Daoy (cell line): ENCODE measurements around the gene THEMIS. TPM values are rescaled to one million over a fixed set of nuclear protein-coding genes. Genes with fewer than 3 reads are reported as not detected.
"Not testable (repeated sequence)": the region's sequence is repeated elsewhere in the genome, so short reads cannot be mapped to it uniquely, and the experiment has no call there.

ENCODE experiments used
- DNase-seq: peaks from one replicate; pipeline ENCODE4 v3.0.0-alpha.2; 2015; ENCODE audit warnings: low read depth
- total RNA-seq: library from RNA; depleted of rRNA; stranded (reverse); fragments of >200 nt; shearing (Covaris generic); gene quantifications from 2 replicates; pipeline ENCODE4 v1.2.3, GENCODE V29; 2014

Gene THEMIS
- total RNA-seq, 1 experiment from 2014 or later: not detected

DNA sequence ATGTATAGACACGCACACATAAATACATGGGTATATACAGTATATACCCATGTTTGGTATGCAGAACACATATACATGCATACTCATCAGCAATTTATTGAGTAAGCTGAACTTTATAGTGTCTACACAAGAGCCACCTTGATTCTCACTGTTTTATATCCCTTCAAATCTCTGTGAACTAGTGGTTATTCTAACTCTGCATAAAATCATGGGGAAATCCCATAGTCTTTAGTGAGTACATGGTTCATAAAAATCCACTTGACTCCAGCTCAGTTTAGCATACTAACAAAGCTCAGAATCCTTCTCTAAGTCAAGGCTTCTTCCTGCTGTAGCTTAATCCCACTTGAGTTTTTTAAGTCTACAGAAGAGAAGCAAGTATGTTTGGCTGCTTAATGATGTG, 104.1 kb downstream of the THEMIS start:
- DNase-seq: no peak

DNA sequence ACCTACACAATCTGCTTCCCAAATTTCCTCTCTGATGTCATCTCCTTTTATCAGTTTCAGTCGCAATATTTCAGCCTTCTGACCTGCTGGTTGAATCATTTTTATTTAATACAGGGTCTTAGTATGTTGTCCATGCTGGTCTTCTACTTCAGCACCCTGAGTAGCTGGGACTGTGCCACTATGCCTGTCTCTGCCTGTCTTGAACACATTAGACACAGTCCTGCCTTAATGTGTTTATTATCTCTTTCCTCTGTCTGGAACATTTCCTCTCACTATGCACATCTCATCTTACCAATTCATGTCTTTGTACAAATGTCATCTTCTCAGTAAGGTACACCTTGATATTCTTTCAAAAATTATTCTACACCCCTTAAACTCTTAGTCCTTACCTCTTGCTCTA, 106.5 kb downstream of the THEMIS start:
- no peak for DNase-seq

DNA sequence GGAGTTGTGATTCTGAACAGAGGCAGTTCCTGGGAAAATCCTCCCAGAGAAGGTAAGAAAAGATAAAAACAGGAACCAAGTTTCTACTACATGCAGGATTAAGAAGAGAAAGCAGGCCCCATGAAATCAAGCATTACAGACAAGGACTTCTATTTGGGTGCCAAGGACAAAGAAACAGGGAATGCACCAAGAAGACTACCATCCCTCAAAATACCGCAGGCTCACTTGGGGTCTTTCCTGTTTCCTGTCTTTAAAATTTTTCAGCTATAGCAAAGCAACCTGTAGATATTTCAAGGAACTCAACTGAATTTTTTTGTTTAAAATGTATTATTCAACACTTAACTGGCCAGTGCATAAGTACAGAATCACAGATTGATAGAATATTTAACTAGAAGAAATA, 107.5 kb downstream of the THEMIS start:
- DNase-seq: no peak

DNA sequence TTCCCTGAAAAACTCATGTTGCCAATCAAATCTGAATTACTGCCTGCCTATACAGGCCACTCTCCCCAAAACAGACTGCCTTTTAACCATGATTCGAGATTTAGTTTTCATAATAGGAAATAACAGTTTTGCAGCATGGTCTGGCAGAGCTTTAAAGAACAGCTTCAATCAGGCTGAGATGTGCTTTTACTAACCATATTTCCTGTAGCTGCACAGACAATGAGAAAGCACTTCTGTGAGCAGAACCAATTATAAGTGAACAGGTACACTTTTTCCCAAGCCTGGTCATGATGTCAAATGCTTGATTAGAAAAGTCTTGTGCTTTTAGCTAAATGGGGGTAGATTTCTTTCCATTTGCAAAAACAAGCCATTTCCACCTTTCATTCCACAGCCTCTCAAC, 108.2 kb downstream of the THEMIS start:
- DNase-seq: no peak

DNA sequence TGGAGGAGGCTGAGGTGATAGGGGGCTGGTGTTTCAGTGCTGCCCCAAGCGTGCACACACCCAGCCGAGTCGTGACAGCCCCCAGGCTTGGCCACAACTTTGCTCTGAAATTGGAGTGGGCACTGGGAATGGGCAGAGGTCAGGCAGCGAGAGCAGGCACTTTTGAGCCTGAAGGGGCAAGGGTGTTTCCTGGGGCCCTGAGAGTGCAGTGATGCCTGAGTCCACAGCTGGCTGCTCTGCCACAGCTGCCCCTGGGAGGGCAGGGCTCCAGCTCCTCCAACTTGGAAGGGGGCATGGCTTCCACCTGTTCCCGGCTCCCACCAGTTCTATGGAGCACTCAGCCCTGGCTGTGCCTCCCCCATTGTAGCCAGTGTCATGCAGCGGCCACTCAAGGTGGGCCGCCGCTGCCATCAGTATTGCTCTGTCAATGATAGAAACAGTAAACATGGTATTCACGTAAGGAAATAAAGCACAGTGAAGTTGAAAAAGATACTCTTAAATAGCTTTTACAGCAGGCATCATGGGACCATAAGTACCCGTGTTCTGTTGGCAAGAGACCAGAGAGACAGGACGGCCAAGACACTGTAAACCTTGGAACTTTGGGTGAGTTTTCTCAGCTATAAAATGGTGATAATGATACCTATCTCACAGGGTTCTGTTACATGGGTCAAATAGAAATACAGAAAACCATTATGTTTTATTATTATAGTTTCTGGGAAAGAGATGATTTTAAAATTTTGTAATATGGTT, 108.9 kb downstream of the THEMIS start:
- DNase-seq: no peak

DNA sequence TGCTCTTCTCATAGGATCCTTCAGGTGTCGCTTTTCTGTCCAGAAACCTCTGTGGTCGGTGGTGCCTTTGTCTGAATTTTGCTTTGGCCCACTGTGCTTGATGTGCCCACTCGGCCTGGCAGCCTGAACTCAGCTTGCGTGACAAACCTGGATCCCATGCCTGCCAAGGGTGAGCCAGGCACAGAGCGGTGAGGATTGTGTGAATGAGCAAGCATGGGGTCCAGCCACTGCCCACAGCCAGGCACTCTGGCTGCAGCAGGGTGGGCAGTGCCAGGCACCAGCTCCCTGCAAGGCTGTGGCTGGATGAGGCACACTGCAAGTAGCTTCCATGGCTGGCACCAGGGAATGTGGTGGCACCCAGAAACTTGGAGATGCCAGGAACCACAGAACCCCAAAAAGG, 110.3 kb downstream of the THEMIS start:
- DNase-seq: no peak

DNA sequence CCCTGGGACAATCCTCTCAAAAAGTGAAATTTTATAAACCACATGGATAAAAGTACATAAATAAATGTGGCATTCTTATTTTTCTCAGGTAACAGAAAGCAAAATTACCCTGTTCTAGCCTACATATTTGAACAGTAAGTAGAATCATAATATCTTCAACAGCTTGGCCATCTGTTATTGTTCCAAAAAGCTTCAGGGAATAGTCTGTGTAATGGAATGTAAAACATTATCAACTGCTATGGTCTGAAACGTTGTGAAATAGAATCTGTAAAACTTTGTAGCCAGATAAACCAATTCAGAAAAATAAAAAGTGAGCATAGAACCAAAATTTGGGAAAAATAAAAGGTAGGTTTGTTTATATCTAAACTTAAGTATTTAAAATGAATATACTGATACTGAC, 114.7 kb downstream of the THEMIS start:
- no peak for DNase-seq

DNA sequence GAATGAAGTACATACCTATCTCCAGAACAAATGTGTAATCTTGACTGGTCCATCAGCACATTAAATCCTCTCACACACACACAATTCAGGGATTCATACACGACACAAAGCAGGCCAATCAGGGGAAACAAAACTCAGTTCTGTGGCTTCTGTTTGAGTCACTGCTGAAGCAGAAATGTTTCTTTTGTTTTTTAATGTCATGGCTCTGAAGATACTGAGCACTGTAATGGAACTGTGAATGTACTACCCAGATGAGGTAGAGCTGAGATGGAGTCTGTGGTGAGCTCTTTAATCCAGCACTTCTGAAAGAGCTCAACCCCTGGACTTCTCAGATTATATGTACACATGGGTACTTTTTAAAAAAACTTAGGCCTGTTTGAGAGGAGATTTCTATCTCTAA, 116.4 kb downstream of the THEMIS start:
- DNase-seq: no peak

DNA sequence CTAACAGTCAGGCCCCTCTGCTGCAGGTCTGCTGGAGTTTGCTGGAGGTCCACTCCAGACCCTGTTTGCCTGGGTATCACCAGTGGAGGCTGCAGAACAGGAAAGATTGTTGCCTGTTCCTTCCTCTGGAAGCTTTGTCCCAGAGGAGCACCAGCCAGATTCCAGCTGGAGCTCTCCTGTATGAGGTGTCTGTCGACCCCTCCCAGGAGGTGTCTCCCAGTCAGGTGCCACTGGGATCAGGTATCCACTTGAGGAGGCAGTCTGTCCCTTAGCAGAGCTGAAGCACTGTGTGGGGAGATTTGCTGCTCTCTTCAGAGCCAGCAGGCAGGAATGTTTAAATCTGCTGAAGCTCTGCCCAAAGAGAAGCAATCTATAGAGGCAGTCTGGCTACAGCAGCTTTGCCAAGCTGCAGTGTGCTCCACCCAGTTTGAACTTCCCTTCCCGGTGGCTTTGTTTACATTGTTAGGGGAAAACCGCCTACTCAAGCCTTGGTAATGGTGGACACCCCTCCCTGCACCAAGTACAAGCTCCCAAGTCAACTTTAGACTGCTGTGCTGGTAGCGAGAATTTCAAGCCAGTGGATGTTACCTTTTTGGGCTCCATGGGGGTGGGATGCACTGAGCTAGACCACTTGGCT, 119.1 kb downstream of the THEMIS start:
- not testable (repeated sequence) for DNase-seq

DNA sequence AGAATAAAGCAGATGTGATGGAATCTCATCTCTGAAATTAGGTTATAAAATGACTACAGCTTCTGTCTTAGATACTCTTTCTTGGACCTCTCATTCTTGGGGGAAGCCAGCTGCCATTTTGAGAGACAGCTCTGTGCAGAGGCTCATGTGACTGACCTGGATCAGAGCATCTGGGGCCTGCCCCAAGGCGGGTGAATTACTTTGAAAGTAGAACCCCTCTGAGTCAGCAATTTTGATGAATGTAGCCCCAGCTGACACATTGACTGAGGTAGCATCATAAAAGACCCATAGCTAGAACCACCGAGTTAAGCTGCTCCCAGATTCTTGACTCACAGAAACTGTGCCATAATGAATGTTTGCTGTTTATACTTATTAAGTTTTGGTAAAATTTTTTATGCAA, 124.5 kb downstream of the THEMIS start:
- DNase-seq: no peak

DNA sequence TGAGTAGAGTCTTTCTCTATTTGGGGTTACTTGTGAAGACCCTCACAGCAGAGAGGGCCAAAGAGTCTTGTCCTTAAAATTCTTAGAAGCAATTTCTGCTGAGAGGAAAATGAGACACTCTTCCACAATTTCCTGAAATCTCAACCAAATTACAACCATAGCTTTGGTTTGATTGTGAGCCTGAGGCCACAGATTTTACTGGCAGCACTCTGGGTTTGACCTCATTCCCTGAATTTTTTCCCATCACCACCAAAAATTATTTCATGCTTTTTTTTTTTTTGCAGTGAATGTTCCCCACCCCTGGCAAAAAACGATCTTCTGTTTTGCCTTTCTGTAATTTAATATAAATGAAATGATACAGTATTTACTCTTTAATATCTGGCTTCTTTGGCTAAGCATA, 125.5 kb downstream of the THEMIS start:
- no peak for DNase-seq

DNA sequence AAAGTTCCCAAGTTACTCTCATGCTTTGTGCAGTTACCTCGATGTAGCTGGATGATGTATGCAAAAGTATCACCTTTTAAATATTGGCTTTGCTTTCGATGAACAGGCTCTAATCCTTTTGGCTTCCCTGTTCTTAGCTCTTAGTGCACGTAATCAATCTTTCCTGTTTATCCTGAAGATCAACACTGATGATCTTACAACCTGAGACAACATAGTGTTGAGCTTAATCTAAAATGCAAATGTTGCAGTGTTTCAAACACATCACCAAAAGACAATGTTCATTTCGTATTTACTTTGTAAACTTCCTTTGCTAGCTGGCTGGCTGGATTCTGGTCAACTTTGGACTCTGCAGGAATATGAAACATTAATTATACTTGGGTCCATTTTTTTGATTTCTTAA, 132.1 kb downstream of the THEMIS start:
- DNase-seq: no peak

DNA sequence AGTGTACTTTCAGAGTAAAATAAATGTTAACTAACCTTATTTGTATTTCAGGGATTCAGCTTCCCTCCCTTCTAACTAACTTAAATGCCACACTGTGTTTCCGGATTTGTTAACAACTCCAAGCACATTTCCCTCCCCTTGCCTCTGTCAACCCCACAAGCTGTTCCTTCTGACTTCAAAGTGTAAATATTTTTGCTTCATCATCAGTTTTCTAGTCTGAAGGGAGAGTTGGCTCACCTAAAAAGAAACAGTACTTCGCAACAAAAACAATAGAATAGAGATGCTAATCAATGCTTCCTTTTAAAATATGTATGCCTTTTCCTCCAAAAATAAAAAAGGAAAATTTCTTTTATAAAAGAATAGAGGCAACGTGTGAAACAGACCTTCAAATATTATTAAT, 132.6 kb downstream of the THEMIS start:
- DNase-seq: no peak

DNA sequence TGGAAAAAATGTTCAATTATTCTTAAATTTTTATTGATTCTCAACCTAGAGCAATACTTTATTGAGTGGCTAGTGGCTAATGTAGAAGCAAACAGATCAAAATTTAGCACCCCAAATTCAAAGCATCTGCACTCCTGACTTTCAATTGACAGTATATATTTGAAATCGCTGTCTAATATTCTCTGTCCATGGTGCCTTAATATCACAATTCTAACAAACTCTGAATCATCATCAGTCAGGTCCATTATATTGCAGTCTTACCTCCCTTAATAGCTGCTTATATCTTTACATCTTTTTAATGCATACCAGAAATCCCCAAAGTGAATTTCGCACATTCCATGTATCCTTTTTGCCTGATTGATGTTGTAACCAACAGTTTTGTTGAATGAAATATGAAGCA, 134.9 kb downstream of the THEMIS start:
- DNase-seq: no peak

DNA sequence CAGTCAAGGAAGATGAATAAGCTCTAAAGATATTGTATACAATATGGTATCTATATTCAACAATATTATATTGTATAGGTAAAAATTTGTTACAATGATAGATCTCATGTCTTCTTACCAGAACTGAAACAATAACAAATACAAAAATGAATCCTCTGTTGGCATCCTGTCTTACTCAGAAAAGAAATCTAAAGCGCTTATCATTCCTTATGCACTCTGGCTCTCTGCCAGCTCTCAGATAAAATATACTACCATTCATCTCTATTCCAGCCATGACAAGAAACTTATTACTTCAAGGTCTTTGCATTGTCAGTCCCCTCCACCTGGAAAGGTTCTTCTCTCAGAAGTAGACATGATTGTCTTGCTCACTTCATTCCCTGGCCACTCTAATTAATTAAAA, 138.6 kb downstream of the THEMIS start:
- no peak for DNase-seq

DNA sequence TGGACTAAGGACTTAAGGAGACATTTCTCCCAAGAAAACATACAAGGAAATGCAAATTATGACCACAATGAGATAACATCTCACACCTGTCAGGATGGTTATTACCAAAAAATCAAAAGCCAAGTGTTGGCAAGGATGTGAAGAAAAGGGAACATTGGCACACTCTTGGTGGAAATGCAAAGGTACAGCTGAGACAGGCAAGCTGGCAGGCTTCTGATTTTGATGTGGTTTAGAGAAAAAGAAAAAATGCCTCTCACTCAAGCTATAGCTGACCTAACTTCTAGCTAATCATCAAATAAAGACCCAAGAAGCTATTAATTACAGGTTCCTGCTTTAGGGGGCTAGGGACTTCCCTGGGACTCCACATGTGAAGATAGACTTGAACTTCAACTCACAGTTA, 139.8 kb downstream of the THEMIS start:
- DNase-seq: no peak

DNA sequence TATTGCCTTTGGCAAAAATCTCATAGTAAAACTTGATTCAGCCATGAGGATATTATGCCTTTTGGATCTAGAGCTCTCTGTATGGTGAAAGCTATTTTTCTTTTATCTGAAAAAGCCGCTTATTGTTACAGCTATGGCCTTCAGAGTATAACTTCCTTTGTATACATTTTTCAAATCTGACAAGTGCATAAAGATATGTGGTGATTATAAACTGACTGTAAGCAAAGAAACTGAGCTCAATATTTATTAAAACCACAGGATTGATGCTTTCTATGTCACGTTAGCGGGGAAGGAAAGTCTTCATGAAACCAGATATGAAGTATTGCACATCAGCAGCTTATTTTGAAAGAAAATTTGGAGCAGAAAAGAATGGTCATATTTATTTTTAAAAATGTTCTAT, 151.8 kb downstream of the THEMIS start:
- DNase-seq: no peak

DNA sequence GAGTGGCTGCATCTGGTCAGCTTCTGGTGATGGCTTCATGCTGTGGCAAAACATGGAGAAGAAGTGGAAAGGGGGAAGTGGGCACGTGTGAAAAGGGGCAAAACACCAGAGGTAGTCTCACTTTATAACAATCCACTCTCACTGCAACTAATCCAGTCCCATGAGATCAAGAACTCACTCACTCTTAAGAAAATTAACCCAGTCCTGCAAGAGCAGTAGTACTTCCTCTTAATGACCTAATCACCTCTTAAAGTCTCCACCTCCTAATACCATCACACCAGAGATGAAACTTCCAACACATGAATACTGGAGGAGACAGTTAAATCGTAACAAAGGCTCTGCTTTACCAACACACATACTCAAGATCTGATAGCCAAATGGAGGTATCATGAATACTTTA, 152.6 kb downstream of the THEMIS start:
- no peak for DNase-seq

DNA sequence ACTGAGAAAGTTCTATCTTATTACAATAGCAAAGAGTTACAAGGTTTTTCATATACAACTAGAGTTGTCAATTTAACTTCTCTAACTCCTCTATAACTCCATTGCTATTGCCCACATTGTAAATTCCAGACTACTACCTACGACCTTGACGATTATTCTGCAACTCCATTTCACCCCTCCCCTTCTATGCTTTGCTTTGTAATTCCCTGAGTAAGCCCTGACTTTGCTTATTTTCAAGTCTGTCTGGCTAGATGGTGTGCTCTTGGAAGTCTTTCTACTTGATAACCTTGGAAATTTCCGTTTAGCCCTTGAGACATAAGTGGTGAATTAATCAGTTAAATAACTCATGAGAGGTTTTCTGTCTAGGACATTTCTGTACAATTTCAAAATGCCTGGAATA, 162.4 kb downstream of the THEMIS start:
- DNase-seq: no peak

DNA sequence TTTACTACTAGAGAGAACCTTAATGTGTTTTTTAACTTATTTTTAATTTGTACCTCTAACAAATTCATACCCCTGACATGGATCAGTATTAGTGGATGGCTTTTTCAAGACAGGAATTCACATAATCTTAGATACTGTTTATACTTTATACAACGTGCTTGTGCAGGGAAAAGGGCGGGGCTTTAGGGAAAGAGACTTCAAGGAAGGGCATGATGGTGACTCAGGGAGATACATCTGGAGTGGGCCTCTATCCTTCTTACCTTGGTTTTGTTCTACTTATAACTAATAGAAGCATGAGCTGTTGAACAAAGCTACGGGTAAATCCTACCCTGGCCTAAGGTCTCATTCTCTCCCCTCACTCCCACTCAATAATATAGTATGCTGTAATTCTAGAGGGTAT, 163.1 kb downstream of the THEMIS start:
- no peak for DNase-seq

DNA sequence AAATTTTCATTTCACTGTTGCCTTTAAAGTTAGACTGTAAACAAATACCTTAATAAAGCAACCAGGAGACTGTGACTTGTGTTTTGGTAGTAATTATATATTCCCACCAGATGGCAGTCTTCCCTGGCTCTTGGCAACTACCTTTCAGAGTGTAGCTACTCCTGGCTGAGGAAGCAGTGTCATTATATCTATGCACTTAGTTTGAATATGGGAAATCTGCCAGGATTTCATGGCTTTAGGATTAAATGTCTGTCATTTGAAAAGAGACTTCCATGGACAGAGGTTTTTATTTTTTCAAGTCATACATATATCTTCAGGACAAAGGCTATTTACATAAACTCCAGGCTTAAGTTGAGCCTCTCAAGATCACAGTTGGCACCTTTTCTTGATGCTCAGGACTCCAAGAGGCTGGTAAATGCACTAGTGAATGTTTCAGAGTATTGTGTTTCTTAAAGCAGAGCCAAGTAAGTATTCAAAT, 163.8 kb downstream of the THEMIS start:
- DNase-seq: peak; percentile 61

DNA sequence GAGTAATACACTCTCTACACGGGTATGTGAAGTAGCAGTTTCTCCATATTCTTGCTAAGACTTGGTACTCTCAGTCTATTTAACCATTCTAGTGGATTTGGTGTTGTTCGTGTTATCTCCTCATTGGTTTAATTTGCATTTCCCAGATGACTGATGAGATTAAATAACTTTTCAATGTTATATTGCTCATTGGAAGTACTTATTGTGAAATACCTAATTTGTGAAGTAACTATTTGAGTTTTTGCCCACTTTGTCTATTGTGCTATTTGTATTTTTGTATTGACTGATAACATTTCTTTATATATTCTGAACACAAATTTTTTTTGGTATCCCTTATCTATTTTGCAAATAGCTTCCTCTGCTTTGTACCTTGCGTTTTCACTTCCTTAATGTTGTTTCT, 167.9 kb downstream of the THEMIS start:
- no peak for DNase-seq

DNA sequence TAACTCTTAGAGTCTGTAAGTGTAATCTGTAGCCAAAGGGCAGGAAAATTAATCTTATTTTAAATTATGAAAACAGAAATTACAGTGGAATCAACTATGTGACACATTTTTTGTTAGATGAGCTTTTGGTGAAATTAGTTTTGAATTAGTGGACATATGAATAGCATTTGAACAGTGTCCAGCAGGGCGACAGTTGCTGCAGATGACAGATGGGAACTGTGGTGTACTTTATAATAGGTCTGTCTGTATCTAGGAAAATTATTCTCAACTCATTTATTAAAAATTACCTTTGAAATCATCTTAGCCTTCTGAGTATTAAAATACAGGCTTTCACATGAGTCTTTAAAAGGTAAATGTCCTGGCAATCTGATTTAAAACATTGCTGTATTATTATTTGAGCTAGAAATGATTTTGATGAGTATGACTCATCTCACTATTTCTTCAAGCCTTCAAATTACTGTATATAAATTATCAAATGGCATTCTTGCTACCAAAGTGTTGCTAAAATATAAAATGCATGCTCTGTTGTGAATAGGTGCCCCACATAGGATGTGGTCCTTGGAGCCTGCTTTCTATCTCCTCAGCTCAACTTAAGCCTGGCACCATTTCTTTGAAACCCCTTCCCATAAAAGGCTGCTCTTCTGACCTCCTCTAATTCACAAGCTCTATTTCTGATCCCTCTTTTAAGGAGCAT, 173.5 kb downstream of the THEMIS start:
- no peak for DNase-seq
